Activated T-helper 1 cell treated with Interleukin-2 at 50 U/mL for 16 hours (primary cell): ENCODE data around the gene CIRBP.

ENCODE experiments used
- DNase-seq: peaks from one replicate; pipeline ENCODE4 v3.0.0-alpha.2; 2020; ENCODE audit warnings: low read depth

CIRBP gene

GRCh38 chr19:1280636-1281568 lies 11.8 kb downstream of the CIRBP start:
- no peak for DNase-seq

- no peak for DNase-seq
Measured at GRCh38 chr19:1281569-1282287, 12.6 kb downstream of the CIRBP start.

DNA sequence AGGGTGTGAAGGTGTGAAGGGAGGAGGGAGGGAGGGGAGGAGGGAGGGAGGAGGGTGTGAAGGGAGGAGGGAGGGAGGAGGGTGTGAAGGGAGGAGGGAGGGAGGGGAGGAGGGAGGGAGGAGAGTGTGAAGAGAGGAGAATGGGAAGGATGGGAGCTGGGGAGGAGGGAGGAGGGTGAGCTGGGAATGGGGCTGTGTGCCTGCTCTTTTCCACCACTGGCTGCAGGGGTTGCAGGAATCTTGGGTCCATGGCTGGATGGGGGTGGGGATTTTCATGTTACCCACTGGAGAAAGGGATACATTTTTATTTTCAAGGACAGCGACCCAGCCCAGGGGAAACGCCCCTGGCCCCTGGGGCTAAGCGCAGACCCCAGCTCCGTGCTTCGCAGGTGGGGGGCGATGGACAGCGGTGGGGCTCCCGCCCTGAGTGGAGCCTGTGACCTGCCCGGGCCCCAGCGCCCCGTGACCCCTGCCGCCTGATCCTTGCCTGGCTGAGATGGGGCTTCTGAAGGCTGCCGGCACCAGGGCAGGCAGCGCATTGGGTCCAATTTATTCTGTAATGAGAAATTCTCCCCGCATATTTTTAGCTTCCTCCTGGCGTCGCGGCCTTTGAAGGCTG lies 13.6 kb downstream of the CIRBP start:
- no peak for DNase-seq

GRCh38 chr19:1283207-1283916 lies 14.2 kb downstream of the CIRBP start:
- DNase-seq = no peak

DNA sequence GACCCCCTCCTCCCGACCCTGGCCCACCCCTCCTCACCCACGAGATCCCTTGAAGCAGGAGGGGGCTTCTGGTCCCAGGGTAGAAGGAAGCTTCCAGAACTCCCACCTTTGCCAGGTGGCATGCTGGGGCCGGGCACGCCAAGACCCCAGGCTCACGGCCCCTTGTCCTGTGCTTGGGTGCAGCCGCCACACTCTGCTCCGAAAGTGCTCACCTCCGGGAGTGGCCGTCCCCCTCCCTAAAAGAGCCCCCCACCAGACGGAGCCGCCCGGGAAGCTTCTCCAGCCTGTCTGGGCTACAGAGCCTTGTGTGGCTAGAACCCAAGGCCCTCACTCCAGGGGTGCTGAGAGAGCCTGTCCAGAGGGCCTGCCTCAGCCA lies 14.8 kb downstream of the CIRBP start:
- DNase-seq = no peak

- DNase-seq = no peak
Measured at GRCh38 chr19:1284293-1284978, 15.3 kb downstream of the CIRBP start.

DNA sequence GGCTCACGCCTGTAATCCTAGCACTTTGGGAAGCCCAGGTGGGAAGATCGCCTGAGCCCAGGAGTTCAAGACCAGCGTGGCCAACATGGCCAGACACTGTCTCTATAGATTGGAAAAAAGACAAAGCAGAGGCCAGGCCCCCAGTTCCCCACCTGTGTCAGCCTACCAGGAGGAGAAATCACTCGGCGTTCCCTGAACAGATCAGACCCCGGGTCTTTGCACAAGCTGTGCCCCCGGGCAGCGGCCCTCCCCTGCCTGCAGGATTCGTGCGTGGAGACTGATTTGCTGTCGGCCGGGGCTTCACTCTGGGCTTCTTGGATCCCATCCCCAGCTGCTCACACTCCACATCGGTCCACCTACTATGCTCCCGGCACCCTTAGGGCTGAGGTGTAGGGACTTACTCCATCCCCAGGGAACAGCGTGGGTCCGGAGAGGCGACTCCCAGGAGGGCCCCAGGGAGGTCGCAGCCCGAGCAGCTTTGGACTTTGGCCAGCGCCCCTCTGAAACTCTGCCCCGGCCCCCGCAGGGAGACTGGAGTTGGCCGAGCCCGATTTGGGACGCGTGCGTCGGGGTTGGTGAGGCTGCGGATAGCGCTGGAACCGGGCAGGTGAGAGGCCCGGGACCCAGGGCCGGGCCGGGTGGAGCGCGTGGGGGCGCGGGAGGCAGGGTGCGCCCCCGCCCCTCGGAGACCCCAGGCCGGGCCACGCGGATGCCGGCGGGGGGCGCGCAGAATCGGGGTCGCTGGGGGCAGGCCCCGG lies 16.0 kb downstream of the CIRBP start:
- DNase-seq = no peak

GRCh38 chr19:1285737-1286360 lies 16.7 kb downstream of the CIRBP start, which contains the start of gene EFNA2:
TSS of gene EFNA2 (plus strand) at chr19:1285873. CDS start at chr19:1286169, 296 bp downstream.
- DNase-seq = no peak

DNA sequence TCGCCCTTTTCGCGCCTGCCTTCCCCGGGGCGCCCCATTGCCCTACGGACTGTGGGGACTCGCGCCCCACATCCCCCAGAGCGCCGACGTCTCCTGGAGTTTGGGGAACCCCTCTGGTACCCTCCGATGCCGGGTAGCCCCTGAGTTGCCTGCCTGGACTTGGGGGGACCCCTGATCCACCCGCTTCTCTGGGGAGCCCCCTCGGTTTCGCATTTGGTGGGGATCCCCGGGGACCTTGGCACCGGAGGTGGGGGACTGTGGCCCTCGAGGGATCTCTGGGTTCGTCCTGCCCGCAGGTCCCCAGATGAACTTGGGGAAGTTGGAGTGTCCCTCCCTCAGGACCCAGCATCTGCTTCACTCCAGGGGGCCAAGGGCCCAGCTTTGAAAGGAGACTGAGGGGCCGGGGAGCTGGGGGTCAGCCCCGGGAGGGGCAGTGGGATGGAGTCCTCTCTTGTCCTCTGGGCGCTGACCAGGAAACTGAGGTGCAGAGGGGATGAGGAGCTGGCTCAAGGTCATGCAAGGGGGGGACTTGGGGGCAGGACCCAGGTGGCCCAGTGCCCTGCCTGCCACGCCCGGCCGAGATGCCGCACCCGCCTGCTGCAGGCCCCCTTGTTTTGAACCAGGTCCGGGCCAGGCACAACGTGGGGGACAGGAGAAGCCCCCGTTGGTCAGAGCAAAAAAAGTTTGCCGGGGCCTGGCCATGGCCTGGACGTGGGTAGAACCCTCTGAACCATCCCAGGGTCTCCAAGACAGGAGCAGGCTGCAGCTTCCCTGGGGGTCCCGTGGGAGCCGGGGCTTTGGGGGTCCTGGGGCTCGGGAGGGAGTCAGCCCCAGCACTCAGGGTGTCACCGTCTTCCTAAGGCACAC lies 17.6 kb downstream of the CIRBP start:
- no peak for DNase-seq

GRCh38 chr19:1287354-1288225 lies 18.5 kb downstream of the CIRBP start:
- no peak for DNase-seq

- DNase-seq = no peak
Measured at GRCh38 chr19:1288226-1288612, 19.1 kb downstream of the CIRBP start.

- no peak for DNase-seq
Measured at GRCh38 chr19:1288833-1289685, 19.9 kb downstream of the CIRBP start.

DNA sequence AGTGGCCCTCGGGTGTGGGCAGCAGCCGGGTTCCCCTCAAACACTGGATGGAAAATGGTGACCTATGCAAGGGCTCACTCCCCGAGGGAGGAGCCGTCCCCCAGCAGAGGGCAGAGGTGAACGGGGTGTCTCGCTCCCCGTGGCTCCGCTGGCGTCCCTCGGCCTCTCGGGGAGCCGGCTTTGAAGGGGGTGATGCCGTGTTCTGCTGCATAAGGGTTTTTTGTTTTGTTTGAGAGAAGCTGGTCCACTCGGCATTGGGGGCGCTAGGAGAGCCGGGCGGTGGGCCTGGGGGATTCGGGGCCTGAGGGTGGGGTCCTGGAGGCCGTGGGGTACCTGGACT lies 20.5 kb downstream of the CIRBP start:
- DNase-seq = no peak

GRCh38 chr19:1290196-1290702 lies 21.1 kb downstream of the CIRBP start:
- no peak for DNase-seq

DNA sequence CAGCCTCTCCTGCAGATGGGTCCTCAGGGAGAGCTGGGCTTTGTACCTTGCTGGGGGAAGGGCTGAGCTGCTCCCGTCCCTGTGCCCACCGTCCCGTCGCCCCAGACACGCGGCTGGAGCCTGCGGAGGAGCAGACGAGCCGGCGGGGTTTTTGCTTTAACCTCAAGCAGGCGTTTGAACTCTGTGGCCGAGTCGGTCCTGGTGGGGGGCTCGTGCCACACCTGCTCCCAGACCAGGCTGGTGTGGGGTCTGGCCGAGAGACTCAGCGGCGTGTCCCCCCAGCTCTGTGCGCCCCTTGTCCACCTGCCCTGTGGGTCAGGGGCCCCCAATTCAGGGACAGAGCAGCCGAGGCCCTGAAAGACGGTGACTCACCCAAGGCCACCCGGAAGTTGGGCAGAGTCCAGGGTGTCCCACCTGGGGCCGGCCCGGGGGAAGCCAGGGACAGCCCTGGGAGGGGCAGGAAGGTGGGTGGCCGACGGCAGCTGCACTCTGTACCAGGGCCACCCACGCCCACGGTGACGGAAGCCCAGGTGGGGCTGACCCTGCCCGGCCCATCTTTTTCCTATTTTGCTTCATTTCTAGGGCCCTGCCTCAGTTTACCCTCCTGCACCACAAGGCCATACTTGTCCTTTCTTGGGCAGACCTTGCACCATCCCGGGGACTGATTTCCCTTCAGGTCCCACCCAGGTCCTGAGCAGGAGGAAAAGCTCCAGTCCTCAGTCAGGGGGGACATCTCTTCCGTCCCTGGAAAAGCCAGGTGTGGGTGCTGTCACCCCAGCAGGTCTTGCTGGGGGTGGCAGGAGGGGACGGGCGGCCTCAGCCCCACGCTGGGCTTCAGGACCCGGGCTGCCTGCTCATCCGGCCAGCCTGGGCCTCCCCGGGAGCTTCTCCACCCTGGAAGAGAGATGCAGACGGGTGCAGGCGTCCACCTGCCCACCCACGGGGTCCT lies 21.8 kb downstream of the CIRBP start:
- no peak for DNase-seq

DNA sequence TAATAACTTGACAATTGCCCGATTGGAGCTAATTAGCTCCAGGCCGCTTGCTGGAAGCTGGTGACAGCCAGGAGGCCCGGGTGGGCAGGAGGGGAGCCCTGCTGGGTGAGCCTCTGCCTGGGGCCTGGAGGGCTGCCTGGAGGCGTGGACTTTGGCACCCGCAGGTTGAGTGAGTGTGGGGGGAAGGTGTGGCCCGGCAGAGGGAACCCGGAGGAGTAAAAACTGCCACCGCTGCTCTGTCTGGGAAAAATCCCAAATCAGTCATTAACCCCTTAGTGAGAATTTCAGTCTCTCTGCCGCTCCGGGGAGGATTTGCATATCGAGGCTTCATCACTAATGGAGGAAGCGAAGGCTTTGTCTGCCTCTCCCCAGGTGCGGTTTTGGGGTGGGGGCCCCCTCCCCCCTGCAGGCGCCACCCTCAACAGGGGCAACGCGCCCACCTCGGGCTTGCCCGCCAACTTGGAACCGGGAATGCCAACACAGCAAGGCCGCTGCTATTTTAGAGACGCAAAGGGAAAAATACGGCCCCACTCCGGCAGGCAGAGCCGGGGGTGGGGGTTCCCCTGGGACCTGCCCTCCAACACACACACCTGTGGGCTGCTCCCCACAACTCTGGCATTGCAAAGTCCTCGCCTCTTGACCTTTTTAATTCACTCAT lies 22.8 kb downstream of the CIRBP start:
- no peak for DNase-seq
